HG03378 (cell line): ENCODE results near the gene BRCA2.

Experiments
- ATAC-seq: cut with Tn5 transposase; IDR thresholded peaks from one replicate; pipeline ENCODE4 v1.9.1; 2021; ENCODE audit warnings: mild to moderate bottlenecking, moderate library complexity; ENCODE audit not compliant: unreplicated experiment

The BRCA2 gene

GRCh38 chr13:32315238-32316027 lies at the start of gene BRCA2, which contains the start of gene ZAR1L:
BRCA2 (plus strand) TSS chr13:32315508; CDS start chr13:32316461, 953 bp downstream.
ZAR1L (minus strand) TSS chr13:32315363; CDS start chr13:32311925, 3,438 bp downstream.
- ATAC-seq: peak; percentile 86

GRCh38 chr13:32265726-32266125 lies 49.6 kb upstream of the BRCA2 start:
- ATAC-seq: no peak

- no peak for ATAC-seq
Measured at GRCh38 chr13:32266130-32266529, 49.2 kb upstream of the BRCA2 start.

GRCh38 chr13:32267836-32268439 lies 47.4 kb upstream of the BRCA2 start:
- peak; percentile 96 for ATAC-seq

GRCh38 chr13:32272021-32272683 lies 43.2 kb upstream of the BRCA2 start:
- ATAC-seq: no peak

- ATAC-seq: no peak
Measured at GRCh38 chr13:32277839-32278238, 37.5 kb upstream of the BRCA2 start.

- ATAC-seq: no peak
Measured at GRCh38 chr13:32278426-32278825, 36.9 kb upstream of the BRCA2 start.

GRCh38 chr13:32281096-32281495 lies 34.2 kb upstream of the BRCA2 start:
- no peak for ATAC-seq

GRCh38 chr13:32282096-32282711 lies 33.1 kb upstream of the BRCA2 start:
- ATAC-seq: no peak

- no peak for ATAC-seq
Measured at GRCh38 chr13:32284927-32285632, 30.2 kb upstream of the BRCA2 start.

- no peak for ATAC-seq
Measured at GRCh38 chr13:32285633-32285965, 29.7 kb upstream of the BRCA2 start.

GRCh38 chr13:32297206-32297605 lies 18.1 kb upstream of the BRCA2 start:
- no peak for ATAC-seq

- no peak for ATAC-seq
Measured at GRCh38 chr13:32298695-32299094, 16.6 kb upstream of the BRCA2 start.

- ATAC-seq: no peak
Measured at GRCh38 chr13:32299893-32300292, 15.4 kb upstream of the BRCA2 start.

- ATAC-seq: no peak
Measured at GRCh38 chr13:32300406-32300805, 14.9 kb upstream of the BRCA2 start.

- ATAC-seq: no peak
Measured at GRCh38 chr13:32300920-32301319, 14.4 kb upstream of the BRCA2 start.

GRCh38 chr13:32302461-32302860 lies 12.8 kb upstream of the BRCA2 start:
- no peak for ATAC-seq

GRCh38 chr13:32305646-32306045 lies 9.7 kb upstream of the BRCA2 start:
- ATAC-seq: no peak

- ATAC-seq: no peak
Measured at GRCh38 chr13:32309312-32310133, 5.8 kb upstream of the BRCA2 start.

- peak; percentile 61 for ATAC-seq
Measured at GRCh38 chr13:32310134-32310706, 5.1 kb upstream of the BRCA2 start.
